ENCODE results near the gene NGLY1. TPM values are rescaled to one million over a fixed set of nuclear protein-coding genes. Genes with fewer than 3 reads are reported as not detected.

The NGLY1 gene
- total RNA-seq, 1 donor from 2014 or later, result 23.9 TPM

- H3K9me3 ChIP-seq (ENCODE audit: insufficient read depth, low read depth, low read length), result no peaks in the 10 kb centered on the region
- peaks cover 3% of the 10 kb centered on the region for H3K36me3 Mint-ChIP-seq (ENCODE audit: low read depth, unreplicated experiment)
- DNase-seq (ENCODE audit: low read depth), result no peak
- H3K4me3 ChIP-seq (ENCODE audit: insufficient read depth, low read depth, low read length), result no peak overlapping the region
- H2AFZ ChIP-seq (ENCODE audit: low read depth, low read length), result no peak overlapping the region
- no peaks in the 10 kb centered on the region for H3K79me2 ChIP-seq (ENCODE audit: insufficient read depth, low read length)
- H3K9me3 Mint-ChIP-seq (ENCODE audit: unreplicated experiment), result no peaks in the 10 kb centered on the region
- no peak overlapping the region for H3K27ac ChIP-seq (ENCODE audit: low read depth, low read length)
- no peak overlapping the region for H3K9ac ChIP-seq (ENCODE audit: low read length)
- peaks cover 10% of the 10 kb centered on the region for H3K36me3 ChIP-seq (ENCODE audit: insufficient read depth, low read length)
- no peak overlapping the region for H3K4me2 ChIP-seq (ENCODE audit: low read length)
- no peaks in the 10 kb centered on the region for H3K4me1 Mint-ChIP-seq (ENCODE audit: low read depth, unreplicated experiment)
- TF ChIP-seq, protein P1, sequence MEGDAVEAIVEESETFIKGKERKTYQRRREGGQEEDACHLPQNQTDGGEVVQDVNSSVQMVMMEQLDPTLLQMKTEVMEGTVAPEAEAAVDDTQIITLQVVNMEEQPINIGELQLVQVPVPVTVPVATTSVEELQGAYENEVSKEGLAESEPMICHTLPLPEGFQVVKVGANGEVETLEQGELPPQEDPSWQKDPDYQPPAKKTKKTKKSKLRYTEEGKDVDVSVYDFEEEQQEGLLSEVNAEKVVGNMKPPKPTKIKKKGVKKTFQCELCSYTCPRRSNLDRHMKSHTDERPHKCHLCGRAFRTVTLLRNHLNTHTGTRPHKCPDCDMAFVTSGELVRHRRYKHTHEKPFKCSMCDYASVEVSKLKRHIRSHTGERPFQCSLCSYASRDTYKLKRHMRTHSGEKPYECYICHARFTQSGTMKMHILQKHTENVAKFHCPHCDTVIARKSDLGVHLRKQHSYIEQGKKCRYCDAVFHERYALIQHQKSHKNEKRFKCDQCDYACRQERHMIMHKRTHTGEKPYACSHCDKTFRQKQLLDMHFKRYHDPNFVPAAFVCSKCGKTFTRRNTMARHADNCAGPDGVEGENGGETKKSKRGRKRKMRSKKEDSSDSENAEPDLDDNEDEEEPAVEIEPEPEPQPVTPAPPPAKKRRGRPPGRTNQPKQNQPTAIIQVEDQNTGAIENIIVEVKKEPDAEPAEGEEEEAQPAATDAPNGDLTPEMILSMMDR (IDR thresholded peaks at IDR 0.05; ENCODE audit: insufficient read depth, low read depth, low read length), result no peak
- TF ChIP-seq EZH2 (IDR thresholded peaks at IDR 0.05; ENCODE audit: insufficient read depth, low read length), result no peak
- no peak overlapping the region for H3K4me3 Mint-ChIP-seq (ENCODE audit: unreplicated experiment)
- no peaks in the 10 kb centered on the region for H4K20me1 ChIP-seq (ENCODE audit: insufficient read depth, low read length)
- no peak for FAIRE-seq
- no peaks in the 10 kb centered on the region for H3K27me3 ChIP-seq (ENCODE audit: insufficient read depth, low read length)
- H3K4me1 ChIP-seq (ENCODE audit: insufficient read depth, low read length), result no peaks in the 10 kb centered on the region
- no peak overlapping the region for H3K27ac Mint-ChIP-seq (ENCODE audit: unreplicated experiment)
- H3K27me3 Mint-ChIP-seq (ENCODE audit: low read depth, unreplicated experiment), result no peaks in the 10 kb centered on the region
These were observed 55.1 kb downstream of the NGLY1 start for GRCh38 chr3:25728101-25728500.

GRCh38 chr3:25727316-25727715, 55.9 kb downstream of the NGLY1 start:
- Histone ChIP-seq H3K27me3 (ENCODE audit: insufficient read depth, low read length) (no peaks in the 10 kb centered on the region), H3K4me1 (ENCODE audit: insufficient read depth, low read length) (no peaks in the 10 kb centered on the region), H3K27ac (ENCODE audit: low read depth, low read length) (no peak overlapping the region), H2AFZ (ENCODE audit: low read depth, low read length) (no peak overlapping the region), H3K4me3 (ENCODE audit: insufficient read depth, low read depth, low read length) (no peak overlapping the region), H3K9me3 (ENCODE audit: insufficient read depth, low read depth, low read length) (no peaks in the 10 kb centered on the region), H4K20me1 (ENCODE audit: insufficient read depth, low read length) (no peaks in the 10 kb centered on the region), H3K79me2 (ENCODE audit: insufficient read depth, low read length) (no peaks in the 10 kb centered on the region), H3K4me2 (ENCODE audit: low read length) (no peak overlapping the region), H3K36me3 (ENCODE audit: insufficient read depth, low read length) (peaks cover 3% of the 10 kb centered on the region), H3K9ac (ENCODE audit: low read length) (no peak overlapping the region)
- FAIRE-seq (no peak), DNase-seq (ENCODE audit: low read depth) (no peak)
- TF ChIP-seq, protein P1 (IDR thresholded peaks at IDR 0.05; ENCODE audit: insufficient read depth, low read depth, low read length), result no peak
- no peak for TF ChIP-seq EZH2 (IDR thresholded peaks at IDR 0.05; ENCODE audit: insufficient read depth, low read length)
- Mint-ChIP-seq H3K9me3 (ENCODE audit: unreplicated experiment) (no peaks in the 10 kb centered on the region), H3K4me3 (ENCODE audit: unreplicated experiment) (no peak overlapping the region), H3K36me3 (ENCODE audit: low read depth, unreplicated experiment) (peaks cover 3% of the 10 kb centered on the region), H3K27ac (ENCODE audit: unreplicated experiment) (no peak overlapping the region), H3K4me1 (ENCODE audit: low read depth, unreplicated experiment) (no peaks in the 10 kb centered on the region), H3K27me3 (ENCODE audit: low read depth, unreplicated experiment) (no peaks in the 10 kb centered on the region)

- Mint-ChIP-seq H3K4me3 (ENCODE audit: unreplicated experiment) (no peak overlapping the region), H3K27ac (ENCODE audit: unreplicated experiment) (no peak overlapping the region)
These were observed 57.4 kb downstream of the NGLY1 start for GRCh38 chr3:25725810-25726209.

More at GRCh38 chr3:25725810-25726209, 57.4 kb downstream of the NGLY1 start:
- H3K9me3 ChIP-seq (ENCODE audit: insufficient read depth, low read depth, low read length), result no peaks in the 10 kb centered on the region
- no peak overlapping the region for H3K27ac ChIP-seq (ENCODE audit: low read depth, low read length)
- no peaks in the 10 kb centered on the region for H3K27me3 Mint-ChIP-seq (ENCODE audit: low read depth, unreplicated experiment)
- DNase-seq (ENCODE audit: low read depth), result peak; percentile 16
- H3K4me1 ChIP-seq (ENCODE audit: insufficient read depth, low read length), result no peaks in the 10 kb centered on the region
- FAIRE-seq, result no peak
- H3K4me1 Mint-ChIP-seq (ENCODE audit: low read depth, unreplicated experiment), result no peaks in the 10 kb centered on the region
- no peak overlapping the region for H3K4me2 ChIP-seq (ENCODE audit: low read length)
- H3K36me3 ChIP-seq (ENCODE audit: insufficient read depth, low read length), result no peaks in the 10 kb centered on the region
- TF ChIP-seq, protein P1 (IDR thresholded peaks at IDR 0.05; ENCODE audit: insufficient read depth, low read depth, low read length), result no peak
- no peak for TF ChIP-seq EZH2 (IDR thresholded peaks at IDR 0.05; ENCODE audit: insufficient read depth, low read length)
- H3K9ac ChIP-seq (ENCODE audit: low read length), result no peak overlapping the region
- no peaks in the 10 kb centered on the region for H3K27me3 ChIP-seq (ENCODE audit: insufficient read depth, low read length)
- H4K20me1 ChIP-seq (ENCODE audit: insufficient read depth, low read length), result no peaks in the 10 kb centered on the region
- H3K9me3 Mint-ChIP-seq (ENCODE audit: unreplicated experiment), result no peaks in the 10 kb centered on the region
- H2AFZ ChIP-seq (ENCODE audit: low read depth, low read length), result no peak overlapping the region
- peaks cover 3% of the 10 kb centered on the region for H3K36me3 Mint-ChIP-seq (ENCODE audit: low read depth, unreplicated experiment)
- H3K4me3 ChIP-seq (ENCODE audit: insufficient read depth, low read depth, low read length), result no peak overlapping the region
- H3K79me2 ChIP-seq (ENCODE audit: insufficient read depth, low read length), result no peaks in the 10 kb centered on the region

All from astrocyte (in vitro differentiated cells and primary cell).